RWPE2 (cell line): ENCODE data around the gene FBXO28.

Experiments
- ATAC-seq: fragments of 200-7000 bp; cut with Tn5 transposase; 3 replicates; pipeline ENCODE4 v1.9.1; 2021; ENCODE audit warnings: low read depth
- DNase-seq: peaks from one replicate; pipeline ENCODE4 v3.0.0-alpha.2; 2020; ENCODE audit warnings: low spot score
- H3K27ac ChIP-seq: fragments of 450-650 bp; 2 replicates; pipeline ENCODE4 v1.5.1; 2017; ENCODE audit warnings: mild to moderate bottlenecking; ENCODE audit not compliant: poor library complexity, severe bottlenecking
- H3K27me3 ChIP-seq: fragments of 250-450 bp; sonication (Bioruptor Pico); 2 replicates; pipeline ENCODE4 v1.5.1; 2021; ENCODE audit warnings: mild to moderate bottlenecking, moderate library complexity; ENCODE audit not compliant: insufficient read depth, poor library complexity, severe bottlenecking
- H3K36me3 ChIP-seq: fragments of 250-450 bp; sonication (Bioruptor Pico); 2 replicates; pipeline ENCODE4 v1.5.1; 2020; ENCODE audit warnings: low read depth, mild to moderate bottlenecking, moderate library complexity
- H3K4me1 ChIP-seq: fragments of 250-450 bp; sonication (Bioruptor Pico); 2 replicates; pipeline ENCODE4 v1.5.1; 2021; ENCODE audit warnings: mild to moderate bottlenecking, moderate library complexity; ENCODE audit not compliant: insufficient read depth, poor library complexity, severe bottlenecking
- H3K4me3 ChIP-seq: fragments of 250-450 bp; sonication (Bioruptor Pico); 2 replicates; pipeline ENCODE4 v1.5.1; 2021; ENCODE audit warnings: mild to moderate bottlenecking, moderate library complexity; ENCODE audit not compliant: severe bottlenecking
- H3K9me3 ChIP-seq: fragments of 250-450 bp; sonication (Bioruptor Pico); 2 replicates; pipeline ENCODE4 v1.5.1; 2021; ENCODE audit warnings: mild to moderate bottlenecking, moderate library complexity; ENCODE audit not compliant: severe bottlenecking
- TF ChIP-seq, protein P1 (sequence below): fragments of 450-650 bp; IDR thresholded peaks from one replicate; pipeline ENCODE4 v1.5.1; 2017; ENCODE audit warnings: mild to moderate bottlenecking, moderate library complexity; ENCODE audit not compliant: poor library complexity, severe bottlenecking

Gene FBXO28

DNA sequence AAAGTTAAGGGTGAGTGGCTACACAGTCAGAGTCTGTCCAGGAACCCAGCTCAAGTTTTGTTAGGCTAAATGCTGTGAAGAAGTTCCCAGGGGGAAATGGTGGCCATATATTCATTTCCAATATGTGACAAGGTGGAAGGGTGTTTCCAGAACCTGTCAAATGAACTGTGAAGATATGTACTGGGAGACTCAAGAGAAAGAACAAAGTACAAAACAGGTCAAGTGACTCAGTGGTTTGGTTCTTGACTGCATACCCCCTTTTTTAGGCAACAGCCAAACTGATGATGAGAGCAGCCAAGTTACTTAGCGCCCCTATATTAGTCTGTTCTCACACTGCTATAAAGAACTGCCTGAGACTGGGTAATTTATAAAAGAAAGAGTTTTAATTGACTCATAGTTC is 18.6 kb upstream of the FBXO28 start:
- Histone ChIP-seq H3K27ac (no peak overlapping the region), H3K27me3 (no peaks in the 10 kb centered on the region), H3K4me3 (no peak overlapping the region), H3K9me3 (no peaks in the 10 kb centered on the region), H3K4me1 (no peaks in the 10 kb centered on the region), H3K36me3 (no peaks in the 10 kb centered on the region)
- ATAC-seq (no peak), DNase-seq (no peak)
- TF ChIP-seq, protein P1, sequence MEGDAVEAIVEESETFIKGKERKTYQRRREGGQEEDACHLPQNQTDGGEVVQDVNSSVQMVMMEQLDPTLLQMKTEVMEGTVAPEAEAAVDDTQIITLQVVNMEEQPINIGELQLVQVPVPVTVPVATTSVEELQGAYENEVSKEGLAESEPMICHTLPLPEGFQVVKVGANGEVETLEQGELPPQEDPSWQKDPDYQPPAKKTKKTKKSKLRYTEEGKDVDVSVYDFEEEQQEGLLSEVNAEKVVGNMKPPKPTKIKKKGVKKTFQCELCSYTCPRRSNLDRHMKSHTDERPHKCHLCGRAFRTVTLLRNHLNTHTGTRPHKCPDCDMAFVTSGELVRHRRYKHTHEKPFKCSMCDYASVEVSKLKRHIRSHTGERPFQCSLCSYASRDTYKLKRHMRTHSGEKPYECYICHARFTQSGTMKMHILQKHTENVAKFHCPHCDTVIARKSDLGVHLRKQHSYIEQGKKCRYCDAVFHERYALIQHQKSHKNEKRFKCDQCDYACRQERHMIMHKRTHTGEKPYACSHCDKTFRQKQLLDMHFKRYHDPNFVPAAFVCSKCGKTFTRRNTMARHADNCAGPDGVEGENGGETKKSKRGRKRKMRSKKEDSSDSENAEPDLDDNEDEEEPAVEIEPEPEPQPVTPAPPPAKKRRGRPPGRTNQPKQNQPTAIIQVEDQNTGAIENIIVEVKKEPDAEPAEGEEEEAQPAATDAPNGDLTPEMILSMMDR: no peak

GRCh38 chr1:224095867-224096266 is 18.0 kb upstream of the FBXO28 start:
- DNase-seq (no peak), ATAC-seq (no peak)
- H3K4me1 ChIP-seq: no peaks in the 10 kb centered on the region
- no peaks in the 10 kb centered on the region for H3K9me3 ChIP-seq
- no peaks in the 10 kb centered on the region for H3K27me3 ChIP-seq
- H3K4me3 ChIP-seq: no peak overlapping the region
- no peaks in the 10 kb centered on the region for H3K36me3 ChIP-seq
- no peak overlapping the region for H3K27ac ChIP-seq
- TF ChIP-seq, protein P1: no peak

DNA sequence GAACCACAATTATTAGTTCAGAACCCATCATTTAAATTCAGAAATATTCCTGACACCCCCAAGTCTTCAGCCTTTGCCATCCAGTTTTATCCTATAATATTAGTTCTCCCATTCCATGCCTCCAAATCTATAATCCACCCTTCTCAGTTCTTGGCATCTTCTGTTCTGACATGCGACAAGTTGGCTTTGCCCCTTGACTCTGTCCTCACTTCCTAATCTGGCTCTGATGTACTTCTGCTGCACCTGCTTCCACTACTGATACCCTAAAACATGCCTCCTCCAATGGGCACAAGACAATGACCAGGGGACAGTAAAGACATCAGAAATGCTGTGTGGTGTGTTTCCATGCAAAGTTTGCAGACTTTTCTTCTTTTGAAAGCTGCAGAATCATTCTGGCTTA is 17.1 kb upstream of the FBXO28 start:
- Histone ChIP-seq H3K4me1 (no peaks in the 10 kb centered on the region), H3K4me3 (no peak overlapping the region), H3K9me3 (no peaks in the 10 kb centered on the region), H3K36me3 (no peaks in the 10 kb centered on the region), H3K27me3 (no peaks in the 10 kb centered on the region), H3K27ac (no peak overlapping the region)
- TF ChIP-seq, protein P1: no peak
- ATAC-seq (no peak), DNase-seq (no peak)

- ATAC-seq (no peak), DNase-seq (no peak)
- H3K4me1 ChIP-seq: no peaks in the 10 kb centered on the region
- H3K27me3 ChIP-seq: no peaks in the 10 kb centered on the region
- TF ChIP-seq, protein P1: no peak
- H3K9me3 ChIP-seq: no peaks in the 10 kb centered on the region
- H3K4me3 ChIP-seq: no peak overlapping the region
- no peak overlapping the region for H3K27ac ChIP-seq
- H3K36me3 ChIP-seq: no peaks in the 10 kb centered on the region
These were observed 15.9 kb upstream of the FBXO28 start for GRCh38 chr1:224098007-224098406.

DNA sequence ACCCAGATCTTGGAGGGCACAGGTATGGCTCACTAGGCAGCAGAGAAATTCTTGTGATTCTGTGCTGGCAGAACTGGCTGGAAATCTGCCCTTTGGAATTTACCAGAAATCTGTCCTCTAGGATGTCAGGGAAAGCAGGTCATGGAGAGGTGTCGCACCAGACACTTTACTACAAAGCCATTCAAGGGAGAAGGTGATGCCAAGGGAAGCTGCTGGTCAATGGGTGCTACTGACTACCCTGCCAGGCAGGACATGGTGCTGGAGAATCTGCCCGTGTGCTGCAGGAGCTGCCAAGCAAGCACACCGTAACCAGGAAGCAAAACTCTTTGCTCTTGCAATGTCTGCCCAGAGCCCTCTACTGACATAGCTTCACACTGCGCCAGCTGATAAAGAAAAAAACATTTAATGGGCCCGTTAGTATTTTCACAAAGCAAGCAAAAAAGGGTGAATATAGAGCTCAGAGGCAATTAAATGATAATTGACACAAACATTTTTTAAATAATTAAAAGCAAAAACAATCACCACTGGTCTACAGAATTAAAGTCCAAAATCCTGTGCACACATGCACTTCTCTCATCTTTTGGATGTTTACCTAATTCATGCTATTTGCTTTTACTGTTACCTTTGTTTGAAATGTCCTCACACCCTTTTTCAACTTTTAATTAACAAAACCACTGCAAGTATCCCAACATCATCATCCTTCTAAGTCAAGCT is 7.2 kb upstream of the FBXO28 start:
- Histone ChIP-seq H3K4me3 (no peak overlapping the region), H3K4me1 (no peaks in the 10 kb centered on the region), H3K9me3 (no peaks in the 10 kb centered on the region), H3K27ac (no peak overlapping the region), H3K27me3 (no peaks in the 10 kb centered on the region), H3K36me3 (no peaks in the 10 kb centered on the region)
- ATAC-seq: peak; percentile 65
- no peak for DNase-seq
- TF ChIP-seq, protein P1: peak; percentile 45
